ENCODE data around the gene GATAD2B.

- no peak for TF ChIP-seq POLR2AphosphoS5 (IDR thresholded peaks at IDR 0.05; ENCODE audit: low read depth)
- TF ChIP-seq CTCF (IDR thresholded peaks at IDR 0.05; ENCODE audit: insufficient read depth, low read length) = no peak
Observed at GRCh38 chr1:153774026-153774595, 148.7 kb downstream of the GATAD2B start.
